Sciatic nerve (tissue), 2 donors: Measurements from ENCODE around the gene AMZ2. TPM values are rescaled to one million over a fixed set of nuclear protein-coding genes. Genes with fewer than 3 reads are reported as not detected.
"Not testable (repeated sequence)": the region's sequence is repeated elsewhere in the genome, so short reads cannot be mapped to it uniquely, and the experiment has no call there.

Experiments used
- ATAC-seq: fragments of 200-7000 bp; cut with Tn5 transposase; one replicate; pipeline ENCODE4 v1.9.1; 2020; ENCODE audit warnings: mild to moderate bottlenecking, moderate library complexity
- DNase-seq: peaks from one replicate; pipeline ENCODE4 v3.0.0-alpha.2; 2020; ENCODE audit warnings: low spot score
- intact Hi-C: fragments of 100-400 bp; cut with DNase I; formaldehyde crosslinking; loops from one replicate; pipeline ENCODE4 v1.14.2; 2022
- total RNA-seq: library from RNA; stranded (reverse); fragmentation: NEBNext Ultra II Directional; extraction: Animal tissue kit (Norgen Biotek cat#: 25700); gene quantifications from one replicate; pipeline ENCODE4 v1.2.1, GENCODE V29; 2021
- donor health status: DM: no; HTN: no; CAD: no.
- donor health status: DM: no; HTN: no; CAD: no.

AMZ2 gene
- total RNA-seq, 1 donor from 2014 or later = 62.1 TPM

GRCh38 chr17:68276339-68276738, 28.5 kb downstream of the AMZ2 start:
- ATAC-seq, DNase-seq, intact Hi-C loops: not testable (repeated sequence)

GRCh38 chr17:68277807-68278206, 30.0 kb downstream of the AMZ2 start:
- intact Hi-C loops = no loop called here
- DNase-seq (no peak), ATAC-seq (no peak)

- DNase-seq, intact Hi-C loops, ATAC-seq: not testable (repeated sequence)
Measured at GRCh38 chr17:68281965-68282364, 34.1 kb downstream of the AMZ2 start.

- DNase-seq (no peak), ATAC-seq (no peak)
- intact Hi-C loops = no loop called here
Measured at GRCh38 chr17:68288375-68288774, 40.5 kb downstream of the AMZ2 start.

- no peak for DNase-seq
- intact Hi-C loops = no loop called here
- ATAC-seq = no peak
Measured at GRCh38 chr17:68288804-68289203, 41.0 kb downstream of the AMZ2 start.

GRCh38 chr17:68289473-68289872, 41.6 kb downstream of the AMZ2 start:
- DNase-seq (no peak), ATAC-seq (no peak)
- intact Hi-C loops = no loop called here

- ATAC-seq (no peak), DNase-seq (no peak)
- intact Hi-C loops = no loop called here
Measured at GRCh38 chr17:68289936-68290267, 42.1 kb downstream of the AMZ2 start.

GRCh38 chr17:68290268-68290954, 42.6 kb downstream of the AMZ2 start:
- DNase-seq = peak; percentile 62
- ATAC-seq = peak; percentile 18
- intact Hi-C loops = no loop called here

- DNase-seq = peak; percentile 75
Measured at GRCh38 chr17:68290955-68291835, 43.4 kb downstream of the AMZ2 start, which contains the start of the genes ARSG and SLC16A6. Gene ARSG, plus strand, starts transcription at chr17:68291495. Its CDS starts 15,999 bp downstream, at chr17:68307494. Gene SLC16A6, minus strand, starts transcription at chr17:68291127. Its CDS starts 12,807 bp downstream, at chr17:68278320.

GRCh38 chr17:68291836-68292688, 44.2 kb downstream of the AMZ2 start:
- DNase-seq (peak; percentile 83), ATAC-seq (peak; percentile 85)
- intact Hi-C loops = no loop called here

More at GRCh38 chr17:68290955-68291835, 43.4 kb downstream of the AMZ2 start, which contains the start of the genes ARSG and SLC16A6:
- ATAC-seq = peak; percentile 78
- intact Hi-C loops = no loop called here

- intact Hi-C loops = no loop called here
- ATAC-seq = no peak
- DNase-seq = no peak
Measured at GRCh38 chr17:68292689-68293040, 44.8 kb downstream of the AMZ2 start.

- no peak for DNase-seq
- intact Hi-C loops = no loop called here
- ATAC-seq = no peak
Measured at GRCh38 chr17:68293490-68294195, 45.8 kb downstream of the AMZ2 start.

- DNase-seq = no peak
- intact Hi-C loops = no loop called here
- no peak for ATAC-seq
Measured at GRCh38 chr17:68294196-68294555, 46.3 kb downstream of the AMZ2 start.

GRCh38 chr17:68294617-68295016, 46.8 kb downstream of the AMZ2 start:
- DNase-seq (no peak), ATAC-seq (no peak)
- intact Hi-C loops = no loop called here

- intact Hi-C loops = no loop called here
- DNase-seq (no peak), ATAC-seq (no peak)
Measured at GRCh38 chr17:68295086-68295485, 47.2 kb downstream of the AMZ2 start.

- ATAC-seq = no peak
- intact Hi-C loops = no loop called here
Measured at GRCh38 chr17:68296217-68297191, 48.7 kb downstream of the AMZ2 start.

GRCh38 chr17:68297195-68297594, 49.4 kb downstream of the AMZ2 start:
- ATAC-seq = no peak
- intact Hi-C loops = no loop called here
- DNase-seq = no peak

More at GRCh38 chr17:68296217-68297191, 48.7 kb downstream of the AMZ2 start:
- no peak for DNase-seq

- ATAC-seq (no peak), DNase-seq (no peak)
- intact Hi-C loops = no loop called here
Measured at GRCh38 chr17:68298601-68299000, 50.8 kb downstream of the AMZ2 start.
